Vagina (tissue), 2 donors: Measurements from ENCODE around the gene ERGIC1. TPM values are rescaled to one million over a fixed set of nuclear protein-coding genes. Genes with fewer than 3 reads are reported as not detected.
A peak's percentile ranks its signal among the peaks of the same experiment; 100 is the strongest.

Experiments
- DNase-seq, 2 donors: peaks; one replicate each; pipeline ENCODE4 v3.0.0-alpha.2; 2017; ENCODE audit errors: extremely low spot score in 2 of 2
- H3K27ac ChIP-seq: fragments of 200-600 bp; sonication (generic); one replicate; pipeline ENCODE4 v1.5.1; 2019
- H3K27me3 ChIP-seq: fragments of 200-600 bp; sonication (generic); one replicate; pipeline ENCODE4 v1.5.1; 2019
- H3K36me3 ChIP-seq, 2 donors: fragments of 200-600 bp; sonication (generic); one replicate each; pipeline ENCODE4 v1.5.1; 2017 to 2019
- H3K4me1 ChIP-seq: fragments of 200-600 bp; sonication (generic); one replicate; pipeline ENCODE4 v1.5.1; 2019
- H3K4me3 ChIP-seq, 2 donors: fragments of 200-600 bp; sonication (generic); 1 replicate in 1 of 2; 2 replicates in 1 of 2; pipeline ENCODE4 v1.5.1; 2016 to 2019
- H3K9me3 ChIP-seq: fragments of 200-600 bp; sonication (generic); one replicate; pipeline ENCODE4 v1.5.1; 2019
- POLR2A ChIP-seq, 2 donors: fragments of 450-650 bp; IDR thresholded peaks; one replicate each; pipeline ENCODE4 v1.6.1; 2017; ENCODE audit warnings: antibody characterized with exemption in 2 of 2, mild to moderate bottlenecking in 2 of 2, moderate library complexity in 2 of 2
- POLR2AphosphoS5 ChIP-seq, 2 donors: sonication (generic); formaldehyde crosslinking; IDR thresholded peaks; one replicate each; pipeline ENCODE4 v1.9.0; 2017; ENCODE audit warnings: antibody characterized with exemption in 2 of 2, mild to moderate bottlenecking in 2 of 2, low read depth in 1 of 2; ENCODE audit not compliant: insufficient read depth in 1 of 2
- intact Hi-C: fragments of 100-400 bp; cut with DNase I; formaldehyde crosslinking; loops from one replicate; pipeline ENCODE4 v1.15.1; 2023
- total RNA-seq: library from RNA; depleted of rRNA; stranded (reverse); fragments of >200 nt; gene quantifications from one replicate; pipeline ENCODE4 v1.2.3, GENCODE V29; 2016
- TF ChIP-seq, protein P1 (sequence below), 3 experiments: fragments of 450-650 bp in 2 of 3; fragments of 200-600 bp in 1 of 3; sonication (generic) in 1 of 3; IDR thresholded peaks; one replicate each; pipeline ENCODE4 v1.5.1; 2017 to 2019; ENCODE audit warnings: antibody characterized with exemption in 3 of 3, mild to moderate bottlenecking in 2 of 3, moderate library complexity in 2 of 3

Gene ERGIC1
- total RNA-seq, 1 donor from 2014 or later = 97.2 TPM

DNA sequence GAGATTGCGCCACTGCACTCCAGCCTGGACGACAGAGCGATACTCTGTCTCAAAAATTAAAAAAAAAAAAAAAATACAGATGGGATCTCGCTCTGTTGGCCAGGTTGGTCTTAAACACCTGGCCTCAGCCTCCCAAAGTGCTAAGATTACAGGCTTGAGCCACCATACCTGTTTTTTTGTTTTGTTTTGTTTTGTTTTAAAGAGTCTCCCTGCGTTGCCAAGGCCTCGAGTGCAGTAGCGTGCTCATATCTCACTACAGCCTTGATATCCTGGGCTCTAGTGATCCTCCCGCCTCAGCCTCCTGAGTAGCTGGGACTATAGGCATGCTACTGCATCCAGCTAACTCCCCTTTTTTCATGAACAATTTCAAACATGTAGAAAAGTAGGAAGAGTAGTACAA lies 156.7 kb downstream of the ERGIC1 start:
- H3K4me1 ChIP-seq = peaks cover 39% of the 10 kb centered on the region
- no peak overlapping the region for H3K27ac ChIP-seq
- no peak overlapping the region for H3K4me3 ChIP-seq
- no peaks in the 10 kb centered on the region for H3K9me3 ChIP-seq
- intact Hi-C loops = no loop called here
- no peaks in the 10 kb centered on the region for H3K27me3 ChIP-seq
- peaks cover 0 to 15% of the 10 kb centered on the region in 2 donors for H3K36me3 ChIP-seq
- DNase-seq = no peak
- TF ChIP-seq POLR2AphosphoS5 (IDR thresholded peaks at IDR 0.05; ENCODE audit: insufficient read depth in 1 of 2, low read depth in 1 of 2) (no peak), POLR2A (IDR thresholded peaks at IDR 0.05) (no peak)
- TF ChIP-seq, protein P1, sequence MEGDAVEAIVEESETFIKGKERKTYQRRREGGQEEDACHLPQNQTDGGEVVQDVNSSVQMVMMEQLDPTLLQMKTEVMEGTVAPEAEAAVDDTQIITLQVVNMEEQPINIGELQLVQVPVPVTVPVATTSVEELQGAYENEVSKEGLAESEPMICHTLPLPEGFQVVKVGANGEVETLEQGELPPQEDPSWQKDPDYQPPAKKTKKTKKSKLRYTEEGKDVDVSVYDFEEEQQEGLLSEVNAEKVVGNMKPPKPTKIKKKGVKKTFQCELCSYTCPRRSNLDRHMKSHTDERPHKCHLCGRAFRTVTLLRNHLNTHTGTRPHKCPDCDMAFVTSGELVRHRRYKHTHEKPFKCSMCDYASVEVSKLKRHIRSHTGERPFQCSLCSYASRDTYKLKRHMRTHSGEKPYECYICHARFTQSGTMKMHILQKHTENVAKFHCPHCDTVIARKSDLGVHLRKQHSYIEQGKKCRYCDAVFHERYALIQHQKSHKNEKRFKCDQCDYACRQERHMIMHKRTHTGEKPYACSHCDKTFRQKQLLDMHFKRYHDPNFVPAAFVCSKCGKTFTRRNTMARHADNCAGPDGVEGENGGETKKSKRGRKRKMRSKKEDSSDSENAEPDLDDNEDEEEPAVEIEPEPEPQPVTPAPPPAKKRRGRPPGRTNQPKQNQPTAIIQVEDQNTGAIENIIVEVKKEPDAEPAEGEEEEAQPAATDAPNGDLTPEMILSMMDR (IDR thresholded peaks at IDR 0.05) = no peak

DNA sequence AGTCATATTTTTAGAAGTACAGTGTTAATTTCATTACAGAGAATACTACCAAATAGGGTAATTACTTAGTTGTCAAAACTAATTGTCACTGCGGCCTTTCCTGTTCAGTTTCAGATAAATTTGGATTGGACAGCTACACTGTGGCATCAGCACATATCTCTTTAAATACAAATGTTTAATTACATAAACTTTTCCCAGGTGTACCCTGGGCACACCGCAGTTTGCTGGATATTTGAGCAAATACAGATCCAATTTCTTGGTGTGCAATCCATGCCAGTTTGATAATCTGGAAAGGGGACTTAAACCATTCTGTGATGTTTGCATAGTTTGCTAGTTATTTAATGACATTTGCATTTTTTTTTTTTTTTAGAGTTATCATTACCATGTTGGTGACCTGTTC lies 160.4 kb downstream of the ERGIC1 start:
- Histone ChIP-seq H3K27ac (no peak overlapping the region), H3K9me3 (no peaks in the 10 kb centered on the region), H3K27me3 (no peaks in the 10 kb centered on the region), H3K4me3 (no peak overlapping the region), H3K4me1 (peaks cover 17% of the 10 kb centered on the region), H3K36me3 (peaks cover 0 to 21% of the 10 kb centered on the region in 2 donors)
- DNase-seq = no peak
- intact Hi-C loops = no loop called here
- TF ChIP-seq POLR2AphosphoS5 (IDR thresholded peaks at IDR 0.05; ENCODE audit: insufficient read depth in 1 of 2, low read depth in 1 of 2) (no peak), POLR2A (IDR thresholded peaks at IDR 0.05) (no peak)
- TF ChIP-seq, protein P1 (IDR thresholded peaks at IDR 0.05) = no peak

DNA sequence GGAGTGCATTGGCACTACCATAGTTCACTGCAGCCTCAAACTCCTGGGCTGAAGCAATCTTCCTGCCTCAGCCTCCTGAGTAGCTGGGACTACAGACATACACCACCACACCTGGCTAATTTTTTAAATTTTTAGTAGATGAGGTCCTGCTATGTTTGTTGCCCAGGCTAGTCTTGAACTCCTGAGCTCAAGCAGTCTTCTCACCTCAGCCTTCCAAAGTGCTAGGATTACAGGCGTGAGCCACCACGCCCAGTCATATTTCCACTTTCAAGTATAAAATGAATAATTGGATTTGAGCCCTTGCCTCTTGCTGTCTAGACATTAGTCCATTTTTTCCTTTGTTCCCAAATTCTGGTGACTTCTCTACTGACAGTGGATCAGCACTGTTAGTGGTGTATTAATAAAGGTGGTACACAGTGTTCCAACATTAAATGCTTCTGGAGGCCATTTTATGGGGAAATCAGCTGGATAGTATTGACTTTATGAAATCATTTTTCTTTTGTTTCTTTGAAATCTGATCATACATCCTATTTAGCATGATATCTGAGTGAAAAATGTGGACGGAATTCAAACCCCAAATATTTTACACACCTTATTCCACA lies 165.4 kb downstream of the ERGIC1 start:
- no peak for TF ChIP-seq POLR2AphosphoS5 (IDR thresholded peaks at IDR 0.05; ENCODE audit: insufficient read depth in 1 of 2, low read depth in 1 of 2)
- TF ChIP-seq POLR2A (IDR thresholded peaks at IDR 0.05) = no peak
- TF ChIP-seq, protein P1 (IDR thresholded peaks at IDR 0.05) = no peak
- Histone ChIP-seq H3K27me3 (no peaks in the 10 kb centered on the region), H3K9me3 (no peaks in the 10 kb centered on the region), H3K36me3 (peaks cover 0 to 21% of the 10 kb centered on the region in 2 donors), H3K4me1 (peaks cover 59% of the 10 kb centered on the region), H3K27ac (no peak overlapping the region), H3K4me3 (no peak overlapping the region)
- DNase-seq = no peak
- intact Hi-C loops = no loop called here

GRCh38 chr5:172999974-173000373 lies 165.9 kb downstream of the ERGIC1 start:
- Histone ChIP-seq H3K4me1 (peaks cover 64% of the 10 kb centered on the region), H3K27ac (no peak overlapping the region), H3K9me3 (no peaks in the 10 kb centered on the region), H3K27me3 (no peaks in the 10 kb centered on the region), H3K4me3 (no peak overlapping the region), H3K36me3 (peaks cover 0 to 20% of the 10 kb centered on the region in 2 donors)
- no peak for DNase-seq
- intact Hi-C loops = no loop called here
- TF ChIP-seq POLR2AphosphoS5 (IDR thresholded peaks at IDR 0.05; ENCODE audit: insufficient read depth in 1 of 2, low read depth in 1 of 2) (no peak), POLR2A (IDR thresholded peaks at IDR 0.05) (no peak)
- TF ChIP-seq, protein P1 (IDR thresholded peaks at IDR 0.05) = no peak

- Histone ChIP-seq H3K9me3 (no peaks in the 10 kb centered on the region), H3K4me3 (no peak overlapping the region), H3K27me3 (no peaks in the 10 kb centered on the region), H3K4me1 (peaks cover 67% of the 10 kb centered on the region), H3K27ac (no peak overlapping the region), H3K36me3 (peaks cover 0 to 6% of the 10 kb centered on the region in 2 donors)
- intact Hi-C loops = no loop called here
- TF ChIP-seq, protein P1 (IDR thresholded peaks at IDR 0.05) = no peak
- TF ChIP-seq POLR2A (IDR thresholded peaks at IDR 0.05) (no peak), POLR2AphosphoS5 (IDR thresholded peaks at IDR 0.05; ENCODE audit: insufficient read depth in 1 of 2, low read depth in 1 of 2) (no peak)
- peak in 1 of 2 donors; percentile 22 for DNase-seq
These were observed 167.3 kb downstream of the ERGIC1 start for GRCh38 chr5:173001229-173001841.
